ENCODE measurements around the gene DNAI1.

The DNAI1 gene

GRCh38 chr9:34564617-34565016 is 106.0 kb downstream of the DNAI1 start:
- peaks cover 7% of the 10 kb centered on the region for H3K9me3 ChIP-seq (ENCODE audit: control insufficient read depth, low read length)
- no peak overlapping the region for H3K4me2 ChIP-seq (ENCODE audit: low read length, poor library complexity, severe bottlenecking)
- H2BK15ac ChIP-seq (ENCODE audit: low read depth, poor library complexity, severe bottlenecking): no peak overlapping the region
- no peak overlapping the region for H4K91ac ChIP-seq (ENCODE audit: low read length)
- H4K8ac ChIP-seq (ENCODE audit: low read length): no peak overlapping the region
- no peak for DNase-seq
- no peaks in the 10 kb centered on the region for H3K36me3 ChIP-seq (ENCODE audit: control insufficient read depth in 1 of 2, insufficient read depth in 2 of 2, low read depth in 1 of 2, low read length in 2 of 2)
- no peak overlapping the region for H2AFZ ChIP-seq (ENCODE audit: low read depth, low read length)
- H3K79me1 ChIP-seq (replicated peaks; ENCODE audit: low read length, poor library complexity, severe bottlenecking): no peaks in the 10 kb centered on the region
- no peak overlapping the region for H3K9ac ChIP-seq (ENCODE audit: low read length)
- H3K27ac ChIP-seq (ENCODE audit: low read length, poor library complexity, severe bottlenecking): no peak overlapping the region
- peaks cover 48 to 98% of the 10 kb centered on the region in 2 experiments for H3K27me3 ChIP-seq (ENCODE audit: control insufficient read depth in 1 of 2, insufficient read depth in 1 of 2, low read length in 2 of 2)
- peaks cover 2% of the 10 kb centered on the region for H3K4me1 ChIP-seq (ENCODE audit: control insufficient read depth, insufficient read depth, low read depth, low read length)
- 86% methylated on average over 16 of the region's 16 CpGs for WGBS
- H3K4ac ChIP-seq (ENCODE audit: low read depth in 1 of 2, low read length in 2 of 2): peak overlapping the region in 1 of 2 experiments; percentile 10
- H2BK5ac ChIP-seq (ENCODE audit: low read depth, low read length, poor library complexity, severe bottlenecking): no peak overlapping the region
- no peak overlapping the region for H3K18ac ChIP-seq (ENCODE audit: low read depth in 1 of 2, low read length in 2 of 2)
- H2AK5ac ChIP-seq (ENCODE audit: low read length, severe bottlenecking): no peak overlapping the region
- no peak overlapping the region for H2BK120ac ChIP-seq (ENCODE audit: low read depth, low read length)
- no peak overlapping the region for H3K4me3 ChIP-seq (ENCODE audit: insufficient read depth in 1 of 2, low read depth in 1 of 2, low read length in 2 of 2)
- no peak overlapping the region for H2BK12ac ChIP-seq (ENCODE audit: low read length in 2 of 2)
- H3K14ac ChIP-seq (ENCODE audit: low read length in 2 of 2): no peak overlapping the region
- no peak overlapping the region for H3K23ac ChIP-seq (ENCODE audit: low read length in 2 of 2)

DNA sequence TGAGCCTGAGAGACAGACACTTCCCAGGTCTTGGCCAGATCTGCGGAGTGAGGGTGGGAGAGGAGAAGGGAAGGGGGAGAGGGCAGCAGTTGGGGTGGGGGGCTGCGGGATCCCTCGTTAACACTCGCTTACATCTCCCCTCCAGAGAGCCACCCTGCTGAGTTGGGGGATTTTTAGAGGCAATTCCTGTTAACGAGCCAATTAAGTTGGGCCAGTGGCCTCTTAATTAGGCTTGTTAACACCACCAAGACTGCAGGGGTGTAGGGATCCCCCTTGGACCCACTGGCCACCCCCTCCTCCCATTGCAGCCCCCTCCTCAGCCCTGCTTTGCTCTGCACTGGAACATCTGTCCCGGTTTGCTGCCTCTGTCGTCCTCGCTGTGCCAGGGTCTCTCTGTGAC is 107.3 kb downstream of the DNAI1 start:
- H2AFZ ChIP-seq (ENCODE audit: low read depth, low read length): no peak overlapping the region
- no peak overlapping the region for H4K91ac ChIP-seq (ENCODE audit: low read length)
- H3K9me3 ChIP-seq (ENCODE audit: control insufficient read depth, low read length): peaks cover 7% of the 10 kb centered on the region
- no peak overlapping the region for H2BK15ac ChIP-seq (ENCODE audit: low read depth, poor library complexity, severe bottlenecking)
- H3K18ac ChIP-seq (ENCODE audit: low read depth in 1 of 2, low read length in 2 of 2): no peak overlapping the region
- no peak overlapping the region for H2BK120ac ChIP-seq (ENCODE audit: low read depth, low read length)
- H2BK5ac ChIP-seq (ENCODE audit: low read depth, low read length, poor library complexity, severe bottlenecking): no peak overlapping the region
- DNase-seq: no peak
- H3K27ac ChIP-seq (ENCODE audit: low read length, poor library complexity, severe bottlenecking): no peak overlapping the region
- no peak overlapping the region for H2AK5ac ChIP-seq (ENCODE audit: low read length, severe bottlenecking)
- no peaks in the 10 kb centered on the region for H3K79me1 ChIP-seq (replicated peaks; ENCODE audit: low read length, poor library complexity, severe bottlenecking)
- 56% methylated on average over 4 of the region's 8 CpGs for WGBS
- no peak overlapping the region for H2BK12ac ChIP-seq (ENCODE audit: low read length in 2 of 2)
- no peak overlapping the region for H4K8ac ChIP-seq (ENCODE audit: low read length)
- H3K4me1 ChIP-seq (ENCODE audit: control insufficient read depth, insufficient read depth, low read depth, low read length): no peaks in the 10 kb centered on the region
- H3K4me2 ChIP-seq (ENCODE audit: low read length, poor library complexity, severe bottlenecking): no peak overlapping the region
- no peak overlapping the region for H3K14ac ChIP-seq (ENCODE audit: low read length in 2 of 2)
- no peak overlapping the region for H3K4me3 ChIP-seq (ENCODE audit: insufficient read depth in 1 of 2, low read depth in 1 of 2, low read length in 2 of 2)
- peaks cover 51 to 98% of the 10 kb centered on the region in 2 experiments for H3K27me3 ChIP-seq (ENCODE audit: control insufficient read depth in 1 of 2, insufficient read depth in 1 of 2, low read length in 2 of 2)
- H3K23ac ChIP-seq (ENCODE audit: low read length in 2 of 2): no peak overlapping the region
- no peak overlapping the region for H3K9ac ChIP-seq (ENCODE audit: low read length)
- no peak overlapping the region for H3K4ac ChIP-seq (ENCODE audit: low read depth in 1 of 2, low read length in 2 of 2)
- H3K36me3 ChIP-seq (ENCODE audit: control insufficient read depth in 1 of 2, insufficient read depth in 2 of 2, low read depth in 1 of 2, low read length in 2 of 2): no peaks in the 10 kb centered on the region

GRCh38 chr9:34566322-34566721 is 107.7 kb downstream of the DNAI1 start:
- 46% methylated on average over 6 of the region's 8 CpGs for WGBS
- H3K27me3 ChIP-seq (ENCODE audit: control insufficient read depth in 1 of 2, insufficient read depth in 1 of 2, low read length in 2 of 2): peaks cover 51 to 98% of the 10 kb centered on the region in 2 experiments
- no peak overlapping the region for H3K27ac ChIP-seq (ENCODE audit: low read length, poor library complexity, severe bottlenecking)
- no peak overlapping the region for H2BK15ac ChIP-seq (ENCODE audit: low read depth, poor library complexity, severe bottlenecking)
- no peak overlapping the region for H2BK5ac ChIP-seq (ENCODE audit: low read depth, low read length, poor library complexity, severe bottlenecking)
- no peak overlapping the region for H3K9ac ChIP-seq (ENCODE audit: low read length)
- no peak overlapping the region for H2AFZ ChIP-seq (ENCODE audit: low read depth, low read length)
- no peak overlapping the region for H2AK5ac ChIP-seq (ENCODE audit: low read length, severe bottlenecking)
- H3K4me3 ChIP-seq (ENCODE audit: insufficient read depth in 1 of 2, low read depth in 1 of 2, low read length in 2 of 2): no peak overlapping the region
- no peak overlapping the region for H3K4me2 ChIP-seq (ENCODE audit: low read length, poor library complexity, severe bottlenecking)
- H3K79me1 ChIP-seq (replicated peaks; ENCODE audit: low read length, poor library complexity, severe bottlenecking): no peaks in the 10 kb centered on the region
- no peaks in the 10 kb centered on the region for H3K4me1 ChIP-seq (ENCODE audit: control insufficient read depth, insufficient read depth, low read depth, low read length)
- H4K91ac ChIP-seq (ENCODE audit: low read length): no peak overlapping the region
- no peak overlapping the region for H3K4ac ChIP-seq (ENCODE audit: low read depth in 1 of 2, low read length in 2 of 2)
- no peak for DNase-seq
- H3K18ac ChIP-seq (ENCODE audit: low read depth in 1 of 2, low read length in 2 of 2): no peak overlapping the region
- H2BK12ac ChIP-seq (ENCODE audit: low read length in 2 of 2): no peak overlapping the region
- no peak overlapping the region for H4K8ac ChIP-seq (ENCODE audit: low read length)
- H3K23ac ChIP-seq (ENCODE audit: low read length in 2 of 2): no peak overlapping the region
- no peak overlapping the region for H3K14ac ChIP-seq (ENCODE audit: low read length in 2 of 2)
- H3K36me3 ChIP-seq (ENCODE audit: control insufficient read depth in 1 of 2, insufficient read depth in 2 of 2, low read depth in 1 of 2, low read length in 2 of 2): no peaks in the 10 kb centered on the region
- H2BK120ac ChIP-seq (ENCODE audit: low read depth, low read length): no peak overlapping the region
- H3K9me3 ChIP-seq (ENCODE audit: control insufficient read depth, low read length): peaks cover 7% of the 10 kb centered on the region

GRCh38 chr9:34566972-34567371 is 108.4 kb downstream of the DNAI1 start:
- Histone ChIP-seq H4K91ac (ENCODE audit: low read length) (no peak overlapping the region), H3K36me3 (ENCODE audit: control insufficient read depth in 1 of 2, insufficient read depth in 2 of 2, low read depth in 1 of 2, low read length in 2 of 2) (no peaks in the 10 kb centered on the region), H3K4me2 (ENCODE audit: low read length, poor library complexity, severe bottlenecking) (no peak overlapping the region)

More at GRCh38 chr9:34566972-34567371, 108.4 kb downstream of the DNAI1 start:
- H2BK12ac ChIP-seq (ENCODE audit: low read length in 2 of 2): no peak overlapping the region
- 89% methylated on average over 6 of the region's 6 CpGs for WGBS
- no peak overlapping the region for H3K4ac ChIP-seq (ENCODE audit: low read depth in 1 of 2, low read length in 2 of 2)
- H2BK15ac ChIP-seq (ENCODE audit: low read depth, poor library complexity, severe bottlenecking): no peak overlapping the region
- no peak overlapping the region for H3K9ac ChIP-seq (ENCODE audit: low read length)
- no peak overlapping the region for H2BK5ac ChIP-seq (ENCODE audit: low read depth, low read length, poor library complexity, severe bottlenecking)
- H4K8ac ChIP-seq (ENCODE audit: low read length): no peak overlapping the region
- peaks cover 51 to 97% of the 10 kb centered on the region in 2 experiments for H3K27me3 ChIP-seq (ENCODE audit: control insufficient read depth in 1 of 2, insufficient read depth in 1 of 2, low read length in 2 of 2)
- H3K23ac ChIP-seq (ENCODE audit: low read length in 2 of 2): no peak overlapping the region
- H3K27ac ChIP-seq (ENCODE audit: low read length, poor library complexity, severe bottlenecking): no peak overlapping the region
- H3K18ac ChIP-seq (ENCODE audit: low read depth in 1 of 2, low read length in 2 of 2): no peak overlapping the region
- no peaks in the 10 kb centered on the region for H3K4me1 ChIP-seq (ENCODE audit: control insufficient read depth, insufficient read depth, low read depth, low read length)
- peaks cover 5% of the 10 kb centered on the region for H3K9me3 ChIP-seq (ENCODE audit: control insufficient read depth, low read length)
- H2AK5ac ChIP-seq (ENCODE audit: low read length, severe bottlenecking): no peak overlapping the region
- no peaks in the 10 kb centered on the region for H3K79me1 ChIP-seq (replicated peaks; ENCODE audit: low read length, poor library complexity, severe bottlenecking)
- no peak overlapping the region for H3K4me3 ChIP-seq (ENCODE audit: insufficient read depth in 1 of 2, low read depth in 1 of 2, low read length in 2 of 2)
- no peak overlapping the region for H2AFZ ChIP-seq (ENCODE audit: low read depth, low read length)
- no peak overlapping the region for H2BK120ac ChIP-seq (ENCODE audit: low read depth, low read length)
- DNase-seq: no peak
- H3K14ac ChIP-seq (ENCODE audit: low read length in 2 of 2): no peak overlapping the region
